Transverse colon (tissue), 4 donors: Measurements from ENCODE around the gene CIAO3. TPM values are rescaled to one million over a fixed set of nuclear protein-coding genes. Genes with fewer than 3 reads are reported as not detected.

Experiments used
- DNase-seq: peaks from one replicate; pipeline ENCODE4 v3.0.0-alpha.2; 2019
- H3K27ac ChIP-seq, 4 donors: fragments of 200-600 bp; sonication (generic); 2 replicates each; pipeline ENCODE4 v1.5.1; 2016 to 2018; ENCODE audit warnings: inconsistent platforms in 4 of 4
- H3K27me3 ChIP-seq: fragments of 200-600 bp; sonication (generic); 2 replicates; pipeline ENCODE4 v1.5.1; 2017; ENCODE audit warnings: inconsistent platforms
- H3K36me3 ChIP-seq, 4 donors: fragments of 200-600 bp; sonication (generic); 2 replicates each; pipeline ENCODE4 v1.5.1; 2017 to 2019; ENCODE audit warnings: inconsistent platforms in 4 of 4
- H3K4me1 ChIP-seq, 4 donors: fragments of 200-600 bp; sonication (generic); 2 replicates each; pipeline ENCODE4 v1.5.1; 2017 to 2020; ENCODE audit warnings: inconsistent platforms in 4 of 4
- H3K4me3 ChIP-seq, 4 donors: fragments of 200-600 bp; sonication (generic); 1 replicate in 1 of 4; 2 replicates in 3 of 4; pipeline versions ENCODE4 v1.5.1 to v1.6.1; 2017 to 2019; ENCODE audit warnings: inconsistent platforms in 4 of 4
- H3K9me3 ChIP-seq, 2 donors: fragments of 200-600 bp; sonication (generic); 2 replicates each; pipeline ENCODE4 v1.5.1; 2017 to 2019; ENCODE audit warnings: inconsistent platforms in 2 of 2
- EP300 ChIP-seq: sonication (generic); formaldehyde crosslinking; IDR thresholded peaks from one replicate; pipeline ENCODE4 v1.6.1; 2017; ENCODE audit warnings: antibody characterized with exemption, low read depth
- POLR2A ChIP-seq: fragments of 450-650 bp; IDR thresholded peaks from one replicate; pipeline ENCODE4 v1.6.1; 2016; ENCODE audit warnings: antibody characterized with exemption, mild to moderate bottlenecking, moderate library complexity
- POLR2AphosphoS5 ChIP-seq, 3 donors: sonication (generic); formaldehyde crosslinking; IDR thresholded peaks; one replicate each; pipeline ENCODE4 v1.6.1; 2016; ENCODE audit warnings: antibody characterized with exemption in 3 of 3
- WGBS, 2 donors: methylation state at CpG; one replicate each; pipeline ENCODE4 v1.1.5; 2018; ENCODE audit warnings: low coverage in 1 of 2; 5-methylcytosine and 5-hydroxymethylcytosine counted together
- in situ Hi-C, 4 donors: fragments of 200-750 bp; cut with MboI; loops; one replicate each; pipeline versions ENCODE4 v1.15.0 to v1.15.1; 2017; ENCODE audit warnings: low sequenced_read_pairs in 3 of 4, low pct_ligation_motif_present in 1 of 4, low pct_unique_long_range_greater_than_20kb in 1 of 4
- intact Hi-C: fragments of 100-400 bp; cut with DNase I; formaldehyde crosslinking; loops from one replicate; pipeline ENCODE4 v1.15.1; 2023; ENCODE audit warnings: low total_unique reads
- total RNA-seq, 4 donors: library from RNA; depleted of rRNA; stranded (reverse); fragments of >200 nt; gene quantifications; one replicate each; pipeline ENCODE4 v1.1.0, GENCODE V29; 2016
- TF ChIP-seq, protein P1 (sequence below), 5 experiments: fragments of 200-600 bp in 3 of 5; fragments of 450-650 bp in 2 of 5; sonication (generic) in 3 of 5; IDR thresholded peaks; 1 replicate in 2 of 5; 2 replicates in 3 of 5; pipeline ENCODE4 v1.5.1; 2016 to 2017; ENCODE audit warnings: antibody characterized with exemption in 5 of 5, inconsistent platforms in 3 of 5, mild to moderate bottlenecking in 2 of 5, moderate library complexity in 1 of 5

Gene CIAO3
- total RNA-seq, 4 donors from 2014 or later = 59.1 to 346 (median 102) TPM

DNA sequence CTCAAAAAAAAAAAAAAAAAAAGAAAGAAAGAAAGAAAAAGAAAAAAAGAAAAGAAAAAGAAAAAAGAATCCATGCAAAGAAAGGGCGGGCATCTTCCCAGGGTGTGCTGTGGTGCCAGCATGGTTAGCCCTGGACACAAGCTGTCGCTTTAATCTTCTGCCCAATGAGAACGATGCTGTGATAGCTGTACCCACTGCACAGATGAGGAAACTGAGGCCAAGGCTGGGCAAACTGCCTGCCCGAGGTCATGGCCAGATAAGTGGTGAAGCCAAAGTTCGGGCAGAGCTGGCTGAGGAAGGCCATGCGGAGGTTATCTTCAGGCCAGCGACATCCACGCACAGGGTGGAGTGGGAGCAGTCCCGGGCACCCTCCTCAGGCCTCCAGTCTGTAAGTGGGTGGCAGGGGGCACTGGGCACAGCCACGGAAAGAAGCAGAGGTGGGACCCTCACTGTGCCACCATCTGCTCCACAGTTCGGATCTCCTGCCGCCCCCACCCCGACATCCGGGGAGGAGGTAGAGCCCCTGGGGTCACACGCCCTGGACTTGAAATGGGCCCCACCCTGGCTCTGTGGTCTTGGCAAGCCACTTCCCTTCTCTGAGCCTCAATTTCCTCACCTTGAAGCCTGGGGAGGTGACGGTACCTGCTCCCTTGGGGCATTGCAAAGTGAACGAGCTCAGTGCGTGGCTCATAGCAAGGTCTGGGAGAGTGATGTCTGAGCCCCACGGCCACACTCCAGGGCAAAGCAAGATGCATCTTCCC, 41.7 kb downstream of the CIAO3 start:
- in situ Hi-C loops = no loop called here
- TF ChIP-seq, protein P1, sequence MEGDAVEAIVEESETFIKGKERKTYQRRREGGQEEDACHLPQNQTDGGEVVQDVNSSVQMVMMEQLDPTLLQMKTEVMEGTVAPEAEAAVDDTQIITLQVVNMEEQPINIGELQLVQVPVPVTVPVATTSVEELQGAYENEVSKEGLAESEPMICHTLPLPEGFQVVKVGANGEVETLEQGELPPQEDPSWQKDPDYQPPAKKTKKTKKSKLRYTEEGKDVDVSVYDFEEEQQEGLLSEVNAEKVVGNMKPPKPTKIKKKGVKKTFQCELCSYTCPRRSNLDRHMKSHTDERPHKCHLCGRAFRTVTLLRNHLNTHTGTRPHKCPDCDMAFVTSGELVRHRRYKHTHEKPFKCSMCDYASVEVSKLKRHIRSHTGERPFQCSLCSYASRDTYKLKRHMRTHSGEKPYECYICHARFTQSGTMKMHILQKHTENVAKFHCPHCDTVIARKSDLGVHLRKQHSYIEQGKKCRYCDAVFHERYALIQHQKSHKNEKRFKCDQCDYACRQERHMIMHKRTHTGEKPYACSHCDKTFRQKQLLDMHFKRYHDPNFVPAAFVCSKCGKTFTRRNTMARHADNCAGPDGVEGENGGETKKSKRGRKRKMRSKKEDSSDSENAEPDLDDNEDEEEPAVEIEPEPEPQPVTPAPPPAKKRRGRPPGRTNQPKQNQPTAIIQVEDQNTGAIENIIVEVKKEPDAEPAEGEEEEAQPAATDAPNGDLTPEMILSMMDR (IDR thresholded peaks at IDR 0.05) = no peak
- TF ChIP-seq EP300 (no peak), POLR2A (no peak), POLR2AphosphoS5 (IDR thresholded peaks at IDR 0.05) (no peak)
- Histone ChIP-seq H3K9me3 (no peaks in the 10 kb centered on the region), H3K27me3 (peaks cover 81% of the 10 kb centered on the region), H3K27ac (no peak overlapping the region), H3K36me3 (no peaks in the 10 kb centered on the region), H3K4me3 (no peak overlapping the region), H3K4me1 (peaks cover 12 to 31% (median 24%) of the 10 kb centered on the region in 4 donors)
- WGBS, 2 donors = 47 to 94% methylated on average over 3 to 16 of the region's 19 CpGs
- intact Hi-C loops = no loop called here
- no peak for DNase-seq

DNA sequence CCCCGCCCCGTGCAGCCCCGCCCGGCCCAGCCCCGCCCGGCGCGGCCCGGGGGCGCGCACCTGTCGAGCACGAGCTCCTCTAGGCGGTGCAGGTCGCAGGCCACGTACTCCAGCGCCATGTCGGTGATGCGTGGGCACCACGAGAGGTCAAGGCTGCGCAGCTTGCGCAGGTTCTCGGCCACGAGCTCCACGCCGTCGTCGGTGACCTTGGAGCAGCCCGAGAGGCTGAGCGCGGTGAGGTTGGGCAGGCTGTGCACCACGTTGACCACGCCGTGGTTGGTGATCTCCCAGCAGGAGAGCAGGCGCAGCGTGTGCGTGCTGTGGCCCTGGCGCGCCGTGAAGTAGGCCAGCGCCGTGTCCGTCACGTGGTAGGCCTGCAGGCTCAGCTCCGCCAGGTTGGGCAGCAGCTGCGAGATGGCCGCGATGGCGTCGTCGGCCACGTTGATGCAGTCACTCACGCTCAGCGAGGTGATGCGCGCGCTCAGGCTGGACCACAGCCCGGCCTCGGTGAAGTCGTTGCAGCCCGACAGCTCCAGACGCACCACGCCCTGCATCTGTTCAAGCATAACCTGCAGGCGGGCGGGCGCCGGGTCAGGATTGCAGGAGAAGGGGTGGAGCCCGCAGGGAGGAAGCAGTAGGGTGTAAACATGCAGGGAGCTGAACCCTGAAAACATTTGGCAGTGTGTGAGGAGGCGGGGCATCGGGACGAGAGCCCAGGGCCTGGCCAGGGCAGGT, 45.3 kb downstream of the CIAO3 start:
- DNase-seq = peak; percentile 91
- Histone ChIP-seq H3K4me3 (peak overlapping the region in 2 of 4 donors; percentile 32 to 34), H3K4me1 (peaks cover 12 to 34% (median 28%) of the 10 kb centered on the region in 4 donors), H3K9me3 (no peaks in the 10 kb centered on the region), H3K27ac (peak overlapping the region; percentile 57 to 79 (median 68)), H3K36me3 (no peaks in the 10 kb centered on the region), H3K27me3 (peaks cover 72% of the 10 kb centered on the region)
- 1% methylated on average over 36 of the region's 71 CpGs; no CpG with 5 or more reads in 1 of the 2 donors for WGBS, 2 donors
- no peak for TF ChIP-seq EP300
- TF ChIP-seq POLR2AphosphoS5 (IDR thresholded peaks at IDR 0.05) = peak; percentile 12 to 50 (median 27)
- TF ChIP-seq POLR2A = peak; percentile 24
- TF ChIP-seq, protein P1 (IDR thresholded peaks at IDR 0.05) = peak in 1 of 5 experiments; percentile 18
- in situ Hi-C loops = no loop called here
- intact Hi-C loops = no loop called here

DNA sequence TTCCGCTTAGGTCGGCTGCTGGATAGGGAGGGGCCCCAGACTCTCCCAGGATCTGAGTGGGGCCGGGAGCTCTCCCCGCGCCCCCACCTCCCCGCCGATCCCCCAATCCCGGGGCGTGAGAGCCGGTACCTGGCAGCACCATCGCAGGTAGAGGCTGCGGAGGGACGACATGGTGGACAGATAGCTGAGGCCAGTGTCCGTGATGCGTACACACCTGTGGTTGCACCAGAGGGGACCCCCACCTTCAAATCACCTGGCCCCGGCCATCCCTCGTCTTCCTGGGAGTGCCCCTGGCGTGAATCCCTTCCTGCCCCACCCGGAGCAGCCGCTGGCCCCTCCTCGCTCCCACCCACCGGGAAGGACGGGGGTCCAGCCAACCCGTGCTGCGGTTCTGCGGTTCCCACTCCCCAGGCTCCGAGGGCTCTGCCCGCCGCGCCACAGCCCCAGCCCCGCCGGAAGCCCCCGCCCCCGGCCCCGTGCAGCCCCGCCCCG, 45.9 kb downstream of the CIAO3 start:
- Histone ChIP-seq H3K27me3 (peaks cover 66% of the 10 kb centered on the region), H3K4me1 (peaks cover 12 to 37% (median 30%) of the 10 kb centered on the region in 4 donors), H3K4me3 (peak overlapping the region in 2 of 4 donors; percentile 32 to 34)

More for the DNA sequence above, 45.9 kb downstream of the CIAO3 start:
- Histone ChIP-seq H3K9me3 (no peaks in the 10 kb centered on the region), H3K36me3 (no peaks in the 10 kb centered on the region), H3K27ac (peak overlapping the region in 1 of 4 donors; percentile 48)
- TF ChIP-seq EP300 (no peak), POLR2AphosphoS5 (IDR thresholded peaks at IDR 0.05) (no peak), POLR2A (no peak)
- TF ChIP-seq, protein P1 (IDR thresholded peaks at IDR 0.05) = no peak
- in situ Hi-C loops (no loop called here), intact Hi-C loops (no loop called here)
- 4% methylated on average over 20 of the region's 37 CpGs; no CpG with 5 or more reads in 1 of the 2 donors for WGBS, 2 donors
- DNase-seq = no peak
